SK-N-SH (cell line): Measurements from ENCODE around the gene NUTF2. TPM values are rescaled to one million over a fixed set of nuclear protein-coding genes. Genes with fewer than 3 reads are reported as not detected.
A peak's percentile ranks its signal among the peaks of the same experiment; 100 is the strongest.

Source experiments
- CTCF ChIA-PET: fragments of 300-600, 350-600 bp; formaldehyde crosslinking; extraction: SDS; loops from one replicate; lab custom pipeline; 2021; lab: Yijun Ruan, JAX
- POLR2A ChIA-PET: fragments of 350-600 bp; sonication (Branson Sonifier 250); formaldehyde crosslinking; extraction: SDS; loops from one replicate; lab custom pipeline; 2020; ENCODE audit warnings: antibody characterized with exemption, inconsistent platforms; lab: Yijun Ruan, JAX
- DNase-seq: peaks from one replicate; pipeline ENCODE4 v3.0.0; 2012
- H2AFZ ChIP-seq: fragments of 200-600 bp; sonication (generic); 2 replicates; pipeline ENCODE4 v1.8.1; 2016; ENCODE audit warnings: antibody characterized with exemption, mild to moderate bottlenecking, low read depth
- H3F3A ChIP-seq: fragments of 200-600 bp; sonication (generic); replicated peaks from 2 replicates; pipeline ENCODE3; 2016; ENCODE audit warnings: antibody characterized with exemption, mild to moderate bottlenecking; ENCODE audit not compliant: insufficient read depth
- H3K27ac ChIP-seq, 2 experiments: fragments of 200-500 bp in 1 of 2; fragments of 200-600 bp in 1 of 2; sonication (Bioruptor generic) in 1 of 2; sonication (generic), shearing (Covaris generic) in 1 of 2; 2 replicates each; pipeline versions ENCODE4 v1.5.1 to v1.6.1; 2014 to 2016; ENCODE audit warnings: low read depth in 2 of 2, inconsistent platforms in 1 of 2, low read length in 1 of 2, mild to moderate bottlenecking in 1 of 2, mixed read lengths in 1 of 2
- H3K27me3 ChIP-seq: fragments of 200-600 bp; sonication (generic), shearing (Covaris generic); 2 replicates; pipeline ENCODE4 v1.6.1; 2016; ENCODE audit warnings: mixed run types; ENCODE audit not compliant: insufficient read depth
- H3K36me3 ChIP-seq, 2 experiments: fragments of 200-500 bp in 1 of 2; fragments of 200-600 bp in 1 of 2; sonication (Bioruptor generic) in 1 of 2; sonication (generic) in 1 of 2; replicated peaks in 1 of 2; 2 replicates each; pipeline versions ENCODE3 to v1.5.1; 2014 to 2016; ENCODE audit warnings: low read length in 1 of 2, mild to moderate bottlenecking in 1 of 2; ENCODE audit not compliant: insufficient read depth in 2 of 2, control insufficient read depth in 1 of 2
- H3K4me1 ChIP-seq, 2 experiments: fragments of 200-500 bp in 1 of 2; fragments of 200-600 bp in 1 of 2; sonication (Bioruptor generic) in 1 of 2; sonication (generic), shearing (Covaris generic) in 1 of 2; 2 replicates each; pipeline versions ENCODE4 v1.5.1 to v1.6.1; 2014 to 2016; ENCODE audit warnings: low read depth in 1 of 2, low read length in 1 of 2, mixed run types in 1 of 2; ENCODE audit not compliant: insufficient read depth in 2 of 2, control insufficient read depth in 1 of 2
- H3K4me2 ChIP-seq: fragments of 200-600 bp; sonication (generic), shearing (Covaris generic); 2 replicates; pipeline ENCODE4 v1.6.1; 2017; ENCODE audit warnings: mixed run types
- H3K4me3 ChIP-seq, 2 experiments: fragments of 200-500 bp in 1 of 2; fragments of 200-600 bp in 1 of 2; sonication (Bioruptor generic) in 1 of 2; sonication (generic), shearing (Covaris generic) in 1 of 2; 2 replicates each; pipeline versions ENCODE4 v1.5.1 to v1.8.1; 2014 to 2016; ENCODE audit warnings: low read depth in 2 of 2, inconsistent platforms in 1 of 2, low read length in 1 of 2, mild to moderate bottlenecking in 1 of 2, mixed read lengths in 1 of 2, moderate library complexity in 1 of 2
- H3K79me2 ChIP-seq: fragments of 200-600 bp; sonication (generic); 2 replicates; pipeline ENCODE4 v1.8.1; 2017; ENCODE audit warnings: mild to moderate bottlenecking; ENCODE audit not compliant: insufficient read depth
- H3K9ac ChIP-seq: fragments of 200-600 bp; sonication (generic); 2 replicates; pipeline ENCODE4 v1.6.1; 2017; ENCODE audit warnings: mixed run types
- H3K9me2 ChIP-seq: fragments of 200-600 bp; sonication (generic); 2 replicates; pipeline ENCODE4 v1.6.1; 2017; ENCODE audit warnings: mixed run types
- H3K9me3 ChIP-seq: fragments of 200-600 bp; sonication (generic); 2 replicates; pipeline ENCODE4 v1.6.1; 2017; ENCODE audit warnings: mixed run types, mild to moderate bottlenecking, moderate library complexity
- H4K20me1 ChIP-seq: fragments of 200-600 bp; sonication (generic); 2 replicates; pipeline ENCODE4 v1.6.1; 2017; ENCODE audit warnings: mild to moderate bottlenecking, mixed run types; ENCODE audit not compliant: insufficient read depth
- CHD2 ChIP-seq: fragments of 150-350 bp; IDR thresholded peaks from 2 replicates; pipeline ENCODE4 v1.6.1; 2018; ENCODE audit warnings: low read length; ENCODE audit not compliant: partially characterized antibody
- ELF1 ChIP-seq: IDR thresholded peaks from 2 replicates; pipeline ENCODE4 v1.4.0; 2012
- EP300 ChIP-seq, 2 experiments: IDR thresholded peaks; 2 replicates each; pipeline versions ENCODE4 v1.4.0 to v1.6.1; 2012; ENCODE audit warnings: borderline replicate concordance in 1 of 2, low read depth in 1 of 2, low read length in 1 of 2
- EZH2phosphoT487 ChIP-seq: fragments of 200-600 bp; sonication (generic); IDR thresholded peaks from 2 replicates; pipeline ENCODE4 v1.6.1; 2017; ENCODE audit warnings: low read depth, mixed run types, mild to moderate bottlenecking, antibody characterized with exemption, moderate library complexity, borderline replicate concordance
- FOSL2 ChIP-seq: IDR thresholded peaks from 2 replicates; pipeline ENCODE4 v1.4.0; 2012; ENCODE audit warnings: low read depth, mild to moderate bottlenecking, moderate library complexity, borderline replicate concordance
- GABPA ChIP-seq: IDR thresholded peaks from 2 replicates; pipeline ENCODE4 v1.4.0; 2012; ENCODE audit warnings: low read depth, mild to moderate bottlenecking
- GATA2 ChIP-seq: sonication (generic); formaldehyde crosslinking; IDR thresholded peaks from 2 replicates; pipeline ENCODE4 v1.5.0; 2020; ENCODE audit warnings: mild to moderate bottlenecking, missing genetic modification reagents
- JUND ChIP-seq: IDR thresholded peaks from 2 replicates; pipeline ENCODE4 v1.4.0; 2012
- MEF2A ChIP-seq: IDR thresholded peaks from 2 replicates; pipeline ENCODE4 v1.4.0; 2012; ENCODE audit warnings: low read depth, borderline replicate concordance
- MXI1 ChIP-seq: IDR thresholded peaks from 2 replicates; pipeline ENCODE4 v1.6.1; 2012; ENCODE audit warnings: mild to moderate bottlenecking, low read depth, low read length, improper control_type of control experiment
- POLR2AphosphoS5 ChIP-seq: IDR thresholded peaks from 2 replicates; pipeline ENCODE4 v1.6.1; 2012; ENCODE audit warnings: low read depth, low read length
- RAD21 ChIP-seq: IDR thresholded peaks from 2 replicates; pipeline ENCODE4 v1.6.1; 2012; ENCODE audit warnings: mild to moderate bottlenecking, low read length
- RCOR1 ChIP-seq: fragments of 150-350 bp; IDR thresholded peaks from 2 replicates; pipeline ENCODE4 v1.6.1; 2017; ENCODE audit warnings: antibody characterized with exemption, low read length
- RFX5 ChIP-seq: IDR thresholded peaks from 2 replicates; pipeline ENCODE4 v1.6.1; 2012; ENCODE audit warnings: mild to moderate bottlenecking, improper control_type of control experiment, low read length
- SMC3 ChIP-seq: IDR thresholded peaks from 2 replicates; pipeline ENCODE4 v1.6.1; 2012; ENCODE audit warnings: low read depth, low read length, improper control_type of control experiment
- TCF12 ChIP-seq: IDR thresholded peaks from 2 replicates; pipeline ENCODE4 v1.4.0; 2012
- TEAD4 ChIP-seq: IDR thresholded peaks from 2 replicates; pipeline ENCODE4 v1.4.0; 2012; ENCODE audit warnings: mild to moderate bottlenecking, borderline replicate concordance; ENCODE audit not compliant: insufficient read depth
- YY1 ChIP-seq: IDR thresholded peaks from 2 replicates; pipeline ENCODE4 v1.4.0; 2012; ENCODE audit warnings: low read depth, mild to moderate bottlenecking
- WGBS: methylation state at CpG from one replicate; pipeline ENCODE4 v1.1.6; 2017; ENCODE audit warnings: low lambda C conversion rate; 5-methylcytosine and 5-hydroxymethylcytosine counted together
- polyA plus RNA-seq, 3 experiments: library from polyadenylated mRNA; depleted of rRNA; stranded (reverse); fragments of >200 nt; gene quantifications; 2 replicates each; pipeline ENCODE4 v1.2.3, GENCODE V29; 2012
- TF ChIP-seq, protein P1 (sequence below): fragments of 200-600 bp; sonication (generic); IDR thresholded peaks from 2 replicates; pipeline ENCODE4 v1.6.1; 2017; ENCODE audit warnings: antibody characterized with exemption, mild to moderate bottlenecking, moderate library complexity
- TF ChIP-seq, protein P2 (sequence below): IDR thresholded peaks from 2 replicates; pipeline ENCODE4 v1.4.0; 2012; ENCODE audit warnings: low read depth
- TF ChIP-seq, protein P3 (sequence below): fragments of 150-350 bp; IDR thresholded peaks from 2 replicates; pipeline ENCODE4 v1.6.1; 2017; ENCODE audit warnings: antibody characterized with exemption, low read length, low read depth, borderline replicate concordance

Gene NUTF2
- polyA plus RNA-seq, 1 of the 3 experiments (the other 2 are of a cell fraction): 449 TPM

DNA sequence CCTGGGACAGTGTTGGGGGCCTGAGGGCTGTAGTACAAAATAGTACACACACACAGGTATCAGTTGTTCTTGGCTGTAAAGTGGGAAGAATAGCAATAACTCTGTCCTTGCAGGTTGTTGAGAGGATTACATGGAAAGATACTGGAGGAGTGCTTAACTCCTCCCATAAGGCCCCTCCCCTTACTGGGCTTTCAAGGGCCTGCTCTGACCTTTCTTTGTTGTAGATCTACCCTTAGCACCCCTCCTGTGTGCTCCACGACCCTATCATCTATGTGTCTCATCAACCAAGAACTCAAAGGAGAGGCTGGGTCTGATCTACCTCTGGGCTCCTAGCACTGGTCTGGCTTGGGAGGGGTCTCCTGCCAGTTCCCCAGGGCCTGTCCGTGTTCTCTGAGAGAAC is 17.9 kb downstream of the NUTF2 start:
- Histone ChIP-seq H4K20me1 (peaks cover 72% of the 10 kb centered on the region), H2AFZ (no peak overlapping the region), H3K36me3 (peaks cover 43 to 49% of the 10 kb centered on the region in 2 experiments), H3K27me3 (no peaks in the 10 kb centered on the region), H3K9ac (no peak overlapping the region), H3K27ac (no peak overlapping the region), H3K4me1 (peaks cover 2 to 8% of the 10 kb centered on the region in 2 experiments; a peak in 2 of 4 replicates), H3K4me3 (no peak overlapping the region), H3K9me2 (no peaks in the 10 kb centered on the region), H3K79me2 (peaks cover 85% of the 10 kb centered on the region), H3K4me2 (no peak overlapping the region), H3K9me3 (no peaks in the 10 kb centered on the region), H3F3A (peaks cover 8% of the 10 kb centered on the region)
- TF ChIP-seq ELF1: no peak
- no peak for TF ChIP-seq JUND
- TF ChIP-seq CHD2: no peak
- TF ChIP-seq GABPA: no peak
- no peak for TF ChIP-seq SMC3
- TF ChIP-seq MEF2A: no peak
- TF ChIP-seq RCOR1: no peak
- no peak for TF ChIP-seq EP300 (IDR thresholded peaks at IDR 0.05; ENCODE audit: borderline replicate concordance in 1 of 2, low read depth in 1 of 2, low read length in 1 of 2)
- TF ChIP-seq FOSL2: no peak
- TF ChIP-seq TCF12: no peak
- TF ChIP-seq EZH2phosphoT487: no peak
- no peak for TF ChIP-seq GATA2
- no peak for TF ChIP-seq RFX5
- no peak for TF ChIP-seq TEAD4
- no peak for TF ChIP-seq YY1
- TF ChIP-seq, protein P1, sequence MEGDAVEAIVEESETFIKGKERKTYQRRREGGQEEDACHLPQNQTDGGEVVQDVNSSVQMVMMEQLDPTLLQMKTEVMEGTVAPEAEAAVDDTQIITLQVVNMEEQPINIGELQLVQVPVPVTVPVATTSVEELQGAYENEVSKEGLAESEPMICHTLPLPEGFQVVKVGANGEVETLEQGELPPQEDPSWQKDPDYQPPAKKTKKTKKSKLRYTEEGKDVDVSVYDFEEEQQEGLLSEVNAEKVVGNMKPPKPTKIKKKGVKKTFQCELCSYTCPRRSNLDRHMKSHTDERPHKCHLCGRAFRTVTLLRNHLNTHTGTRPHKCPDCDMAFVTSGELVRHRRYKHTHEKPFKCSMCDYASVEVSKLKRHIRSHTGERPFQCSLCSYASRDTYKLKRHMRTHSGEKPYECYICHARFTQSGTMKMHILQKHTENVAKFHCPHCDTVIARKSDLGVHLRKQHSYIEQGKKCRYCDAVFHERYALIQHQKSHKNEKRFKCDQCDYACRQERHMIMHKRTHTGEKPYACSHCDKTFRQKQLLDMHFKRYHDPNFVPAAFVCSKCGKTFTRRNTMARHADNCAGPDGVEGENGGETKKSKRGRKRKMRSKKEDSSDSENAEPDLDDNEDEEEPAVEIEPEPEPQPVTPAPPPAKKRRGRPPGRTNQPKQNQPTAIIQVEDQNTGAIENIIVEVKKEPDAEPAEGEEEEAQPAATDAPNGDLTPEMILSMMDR: no peak
- TF ChIP-seq, protein P2, sequence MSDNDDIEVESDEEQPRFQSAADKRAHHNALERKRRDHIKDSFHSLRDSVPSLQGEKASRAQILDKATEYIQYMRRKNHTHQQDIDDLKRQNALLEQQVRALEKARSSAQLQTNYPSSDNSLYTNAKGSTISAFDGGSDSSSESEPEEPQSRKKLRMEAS: no peak
- POLR2A ChIA-PET: no interaction called here
- 85% methylated on average over 2 of the region's 2 CpGs for WGBS
- CTCF ChIA-PET: interaction anchor here (1.3 to 3.9 kb wide), 3 partner anchors 48 to 343 kb away, joined by 3 to 26 read pairs (median 4); no protein-coding TSS in a partner anchor
- DNase-seq: no peak

DNA sequence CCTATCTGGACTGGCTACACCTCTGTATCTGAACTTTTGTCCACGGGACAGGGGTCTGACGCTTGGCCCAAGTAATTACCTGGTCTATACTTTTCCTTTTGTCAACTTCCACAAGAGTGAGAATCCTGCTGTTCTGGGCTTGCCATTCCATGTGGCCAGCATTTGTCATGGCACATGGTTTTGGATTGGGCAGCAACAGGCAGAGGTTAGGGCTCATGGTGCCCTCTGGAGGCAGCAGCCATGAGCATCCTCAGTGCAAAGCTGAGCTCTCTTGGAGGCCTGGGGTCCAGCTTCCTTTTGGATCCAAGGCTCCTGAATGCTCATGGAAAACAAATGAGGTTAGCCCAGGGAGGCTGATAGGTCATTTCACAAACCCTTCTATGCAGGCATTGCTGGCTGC is 18.6 kb downstream of the NUTF2 start:
- no peak overlapping the region for H3K27ac ChIP-seq
- peaks cover 64% of the 10 kb centered on the region for H4K20me1 ChIP-seq
- H3K79me2 ChIP-seq: peaks cover 78% of the 10 kb centered on the region
- H2AFZ ChIP-seq: no peak overlapping the region
- H3K9me3 ChIP-seq: no peaks in the 10 kb centered on the region
- H3K4me1 ChIP-seq: peaks cover 2 to 8% of the 10 kb centered on the region in 2 experiments; a peak in 2 of 4 replicates
- no peak overlapping the region for H3K4me3 ChIP-seq
- H3K4me2 ChIP-seq: no peak overlapping the region
- H3K36me3 ChIP-seq: peaks cover 50 to 52% of the 10 kb centered on the region in 2 experiments
- peak; percentile 64 for DNase-seq
- 100% methylated on average over 2 of the region's 2 CpGs for WGBS
- no peak overlapping the region for H3K9ac ChIP-seq
- peaks cover 8% of the 10 kb centered on the region for H3F3A ChIP-seq
- TF ChIP-seq, protein P1: peak; percentile 55
- TF ChIP-seq, protein P2: peak; percentile 47
- TF ChIP-seq POLR2AphosphoS5 (no peak), MXI1 (peak; percentile 92), TCF12 (no peak), SMC3 (peak; percentile 49), RAD21 (peak; percentile 61)
- TF ChIP-seq, protein P3, sequence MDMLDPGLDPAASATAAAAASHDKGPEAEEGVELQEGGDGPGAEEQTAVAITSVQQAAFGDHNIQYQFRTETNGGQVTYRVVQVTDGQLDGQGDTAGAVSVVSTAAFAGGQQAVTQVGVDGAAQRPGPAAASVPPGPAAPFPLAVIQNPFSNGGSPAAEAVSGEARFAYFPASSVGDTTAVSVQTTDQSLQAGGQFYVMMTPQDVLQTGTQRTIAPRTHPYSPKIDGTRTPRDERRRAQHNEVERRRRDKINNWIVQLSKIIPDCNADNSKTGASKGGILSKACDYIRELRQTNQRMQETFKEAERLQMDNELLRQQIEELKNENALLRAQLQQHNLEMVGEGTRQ: no peak
- ChIA-PET CTCF (interaction anchor here (1.3 to 3.9 kb wide), 4 partner anchors 18 to 344 kb away, joined by 3 to 26 read pairs (median 5); no protein-coding TSS in a partner anchor), POLR2A (interaction anchor here (0.9 kb wide), 1 partner anchor 20 kb away, joined by 4 read pairs; no protein-coding TSS in a partner anchor)
- H3K27me3 ChIP-seq: no peaks in the 10 kb centered on the region
- no peaks in the 10 kb centered on the region for H3K9me2 ChIP-seq
